K562 (cell line): ENCODE results near the gene CTSZ. TPM values are rescaled to one million over a fixed set of nuclear protein-coding genes. Genes with fewer than 3 reads are reported as not detected.
A peak's percentile ranks its signal among the peaks of the same experiment; 100 is the strongest.
"Not testable (repeated sequence)": the region's sequence is repeated elsewhere in the genome, so short reads cannot be mapped to it uniquely, and the experiment has no call there.

ENCODE experiments used
- ATAC-seq: fragments of 200-7000 bp; cut with Tn5 transposase; 3 replicates; pipeline ENCODE4 v1.9.1; 2020; ENCODE audit warnings: moderate library complexity
- BruUV-seq: library from RNA; stranded (reverse); fragments of 400-500 nt; replicated peaks from 2 replicates; lab custom pipeline; 2021; lab: Mats Ljungman, UMichigan
- CTCF ChIA-PET: fragments of 300-600 bp; formaldehyde crosslinking; extraction: SDS; loops from one replicate; lab custom pipeline; 2021; ENCODE audit warnings: low intra/inter-chr PET ratio; lab: Yijun Ruan, JAX
- POLR2A ChIA-PET: fragments of 300-600, 350-650 bp; sonication (Branson Sonifier 250); formaldehyde crosslinking; extraction: SDS; loops from one replicate; lab custom pipeline; 2021; ENCODE audit warnings: antibody characterized with exemption, inconsistent platforms; lab: Yijun Ruan, JAX
- DNase-seq, 4 experiments: peaks; one replicate each; pipeline versions ENCODE4 v3.0.0 to v3.0.0-alpha.2; 2011 to 2018; ENCODE audit warnings: low spot score in 3 of 4, mixed read lengths in 3 of 4; ENCODE audit errors: extremely low read depth in 1 of 4
- FAIRE-seq: peaks from 2 replicates; lab custom pipeline; 2011; peaks lifted over from hg19 to GRCh38; lab: Jason Lieb, UNC
- H2AFZ ChIP-seq: 2 replicates; pipeline ENCODE4 v1.6.0; 2011; ENCODE audit warnings: low read depth, low read length, control low read depth, inconsistent platforms
- H3K27ac ChIP-seq: fragments of 200-600 bp; 3 replicates; pipeline ENCODE4 v1.8.0; 2011; ENCODE audit warnings: low read depth, mild to moderate bottlenecking, control low read depth, inconsistent platforms, low read length, moderate library complexity, mixed read lengths; ENCODE audit errors: extremely low read depth
- H3K27me3 ChIP-seq, 2 experiments: fragments of 300-600 bp in 1 of 2; 2 replicates in 1 of 2; 3 replicates in 1 of 2; pipeline versions ENCODE4 v1.6.0 to v1.8.0; 2011; ENCODE audit warnings: inconsistent platforms in 2 of 2, low read length in 2 of 2, mild to moderate bottlenecking in 1 of 2, mixed read lengths in 1 of 2, moderate library complexity in 1 of 2; ENCODE audit not compliant: control insufficient read depth in 2 of 2, insufficient read depth in 2 of 2
- H3K36me3 ChIP-seq: fragments of 300-600 bp; 3 replicates; pipeline ENCODE4 v1.8.0; 2011; ENCODE audit warnings: mild to moderate bottlenecking, low read length, inconsistent platforms; ENCODE audit not compliant: control insufficient read depth, insufficient read depth
- H3K4me1 ChIP-seq, 2 experiments: fragments of 200-600 bp in 1 of 2; replicated peaks in 1 of 2; 2 replicates in 1 of 2; 3 replicates in 1 of 2; pipeline versions ENCODE4 v1.5.1 to v1.8.0; 2011; ENCODE audit warnings: inconsistent platforms in 2 of 2, low read length in 2 of 2, mild to moderate bottlenecking in 1 of 2, mixed read lengths in 1 of 2, moderate library complexity in 1 of 2; ENCODE audit not compliant: control insufficient read depth in 2 of 2, insufficient read depth in 2 of 2
- H3K4me2 ChIP-seq: 2 replicates; pipeline ENCODE4 v1.6.1; 2011; ENCODE audit warnings: low read length, control low read depth, inconsistent platforms, mixed read lengths; ENCODE audit not compliant: insufficient read depth
- H3K4me3 ChIP-seq: fragments of 200-600 bp; sonication (generic), shearing (Covaris generic); 2 replicates; pipeline ENCODE4 v1.5.1; 2016; ENCODE audit warnings: control low read depth, inconsistent platforms
- H3K79me2 ChIP-seq: fragments of 200-600 bp; 3 replicates; pipeline ENCODE4 v1.8.0; 2011; ENCODE audit warnings: low read length, inconsistent platforms; ENCODE audit not compliant: control insufficient read depth, insufficient read depth
- H3K9ac ChIP-seq, 2 experiments: 2 replicates each; pipeline versions ENCODE4 v1.6.0 to v1.6.1; 2011; ENCODE audit warnings: low read depth in 2 of 2, low read length in 2 of 2, control low read depth in 1 of 2, inconsistent platforms in 1 of 2, mild to moderate bottlenecking in 1 of 2, mixed read lengths in 1 of 2; ENCODE audit not compliant: insufficient read depth in 1 of 2
- H3K9me1 ChIP-seq: one replicate; pipeline ENCODE4 v1.6.0; 2011; ENCODE audit warnings: inconsistent platforms, mild to moderate bottlenecking, low read length, moderate library complexity; ENCODE audit not compliant: control insufficient read depth, insufficient read depth
- H3K9me3 ChIP-seq: replicated peaks from 2 replicates; pipeline ENCODE4 v1.5.1; 2011; ENCODE audit warnings: low read depth, low read length, inconsistent platforms; ENCODE audit not compliant: control insufficient read depth, insufficient read depth
- H4K20me1 ChIP-seq: replicated peaks from 2 replicates; pipeline ENCODE4 v1.6.1; 2011; ENCODE audit warnings: low read length, inconsistent platforms, mixed read lengths; ENCODE audit not compliant: control insufficient read depth, insufficient read depth
- BRD4 ChIP-seq: fragments of 200-600 bp; sonication (generic); IDR thresholded peaks from 2 replicates; pipeline ENCODE4 v1.6.1; 2017; ENCODE audit warnings: inconsistent platforms
- ESRRA ChIP-seq: fragments of 450-650 bp; IDR thresholded peaks from 2 replicates; pipeline ENCODE4 v1.6.1; 2014; ENCODE audit warnings: low read depth, mild to moderate bottlenecking, moderate library complexity, borderline replicate concordance
- FOXK2 ChIP-seq, 2 experiments: fragments of 450-650 bp; IDR thresholded peaks in 1 of 2; conservative IDR thresholded peaks in 1 of 2; 2 replicates each; pipeline ENCODE4 v1.6.1; 2016; ENCODE audit warnings: low read depth in 2 of 2, mild to moderate bottlenecking in 1 of 2
- HBP1 ChIP-seq: fragments of 450-650 bp; formaldehyde crosslinking; IDR thresholded peaks from 2 replicates; pipeline ENCODE4 v1.4.0; 2022; ENCODE audit warnings: missing genetic modification characterization
- NFRKB ChIP-seq: fragments of 450-650 bp; IDR thresholded peaks from 2 replicates; pipeline ENCODE4 v1.6.1; 2016; ENCODE audit warnings: low read depth
- VEZF1 ChIP-seq: fragments of 200-800 bp; sonication (Bioruptor generic); IDR thresholded peaks from 2 replicates; pipeline ENCODE4 v1.6.1; 2017; ENCODE audit warnings: missing genetic modification characterization, missing compliant biosample characterization
- YY1 ChIP-seq, 3 experiments: IDR thresholded peaks; 2 replicates each; pipeline ENCODE4 v1.6.1; 2011; ENCODE audit warnings: low read length in 2 of 3, mild to moderate bottlenecking in 2 of 3, moderate library complexity in 2 of 3, borderline replicate concordance in 1 of 3, control low read depth in 1 of 3, low read depth in 1 of 3; ENCODE audit not compliant: insufficient read depth in 3 of 3, insufficient replicate concordance in 2 of 3, control insufficient read depth in 1 of 3, insufficient read length in 1 of 3; ENCODE audit errors: extremely low read depth in 1 of 3
- ZBTB11 ChIP-seq, 3 experiments: fragments of 200-800 bp in 1 of 3; fragments of 250-450 bp in 1 of 3; fragments of 450-650 bp in 1 of 3; sonication (Bioruptor Pico) in 1 of 3; sonication (Bioruptor generic) in 1 of 3; formaldehyde crosslinking in 1 of 3; IDR thresholded peaks; 2 replicates each; pipeline versions ENCODE4 v1.6.1 to v1.8.0; 2016 to 2022; ENCODE audit warnings: mild to moderate bottlenecking in 2 of 3, missing genetic modification characterization in 2 of 3, missing compliant biosample characterization in 1 of 3, moderate library complexity in 1 of 3
- ZKSCAN8 ChIP-seq: fragments of 200-800 bp; sonication (Bioruptor generic); IDR thresholded peaks from 2 replicates; pipeline ENCODE4 v1.6.1; 2016; ENCODE audit warnings: missing genetic modification characterization, missing compliant biosample characterization
- ZNF175 ChIP-seq: fragments of 200-800 bp; sonication (Bioruptor generic); IDR thresholded peaks from 2 replicates; pipeline ENCODE4 v1.6.1; 2016; ENCODE audit warnings: low read depth, mild to moderate bottlenecking, missing genetic modification characterization, missing compliant biosample characterization
- ZNF354B ChIP-seq: fragments of 250-450 bp; sonication (Bioruptor Pico); IDR thresholded peaks from 2 replicates; pipeline ENCODE4 v1.4.0; 2020
- ZNF512 ChIP-seq: IDR thresholded peaks from 2 replicates; pipeline ENCODE4 v1.6.1; 2016; ENCODE audit warnings: missing genetic modification characterization, missing compliant biosample characterization
- WGBS: fragments of 100-300 bp; shearing (Covaris generic); methylation state at CpG from one replicate; pipeline ENCODE4 v1.1.6; 2016; ENCODE audit warnings: low coverage, mixed read lengths; ENCODE audit not compliant: insufficient coverage; ENCODE audit errors: missing lambda C conversion rate; 5-methylcytosine and 5-hydroxymethylcytosine counted together
- in situ Hi-C: fragments of 300-500 bp; cut with MboI; formaldehyde crosslinking; loops from 4 replicates; pipeline ENCODE4 v1.15.0; 2018; ENCODE audit warnings: inconsistent platforms, mixed read lengths
- intact Hi-C: fragments of 100-400 bp; cut with micrococcal nuclease; formaldehyde crosslinking; loops from 2 replicates; pipeline ENCODE4 v1.14.2; 2022
- polyA plus RNA-seq, 8 experiments: library from polyadenylated mRNA; depleted of rRNA in 4 of 8; stranded (reverse) in 5 of 8; unstranded in 3 of 8; fragments of >200 nt; fragmentation: Nextera tagmentation in 2 of 8; fragmentation: Illumina TruSeq in 1 of 8; extraction: Ambion mirVana in 2 of 8; extraction: Trizol in 1 of 8; gene quantifications; 2 replicates each; pipeline versions ENCODE4 v1.2.1 to v1.2.3, GENCODE V29; 2011 to 2014; ENCODE audit warnings: inconsistent platforms in 1 of 8, missing spikeins in 1 of 8
- total RNA-seq, 7 experiments: library from RNA; depleted of rRNA in 6 of 7; stranded (reverse); fragments of >200 nt in 6 of 7; fragmentation: Illumina TruSeq in 2 of 7; extraction: Trizol in 2 of 7; gene quantifications; 2 replicates each; pipeline versions ENCODE4 v1.2.1 to v1.2.3, GENCODE V29; 2011 to 2021; ENCODE audit warnings: low replicate concordance in 1 of 7

Gene CTSZ
- total and polyA plus RNA-seq, 9 of the 15 experiments (the other 6 are each of a cell fraction or from before 2014, with no cell fraction given): 1.6 to 143 (median 82.8) TPM

GRCh38 chr20:59011874-59012157 lies 4.8 kb upstream of the CTSZ start:
- H2AFZ ChIP-seq: peak overlapping the region; percentile 84
- in situ Hi-C loops: not testable (repeated sequence)

More at GRCh38 chr20:59011874-59012157, 4.8 kb upstream of the CTSZ start:
- Histone ChIP-seq H3K4me2 (peak overlapping the region; percentile 70; the same call in 1 of the 2 replicates), H3K27ac (peak overlapping the region; percentile 83), H3K4me1 (peaks cover 79 to 88% of the 10 kb centered on the region in 2 experiments), H3K9ac (peak overlapping the region; percentile 37 to 53; a peak in 3 of 4 replicates)
- intact Hi-C loops, H4K20me1 ChIP-seq, DNase-seq, BruUV-seq, H3K27me3 ChIP-seq, H3K9me1 ChIP-seq, FAIRE-seq, H3K36me3 ChIP-seq, H3K79me2 ChIP-seq, H3K9me3 ChIP-seq, ATAC-seq, H3K4me3 ChIP-seq: not testable (repeated sequence)
- ChIA-PET CTCF (interaction anchor here (0.6 kb wide), 1 partner anchor 360 kb away, joined by 3 read pairs; no protein-coding TSS in a partner anchor), POLR2A (interaction anchor here (1.0 to 4.4 kb wide), 3 partner anchors 18 to 29 kb away, joined by 4 to 15 read pairs (median 5); partner anchors contain the start of gene ATP5F1E)
- 28% methylated on average over 3 of the region's 3 CpGs for WGBS
- TF ChIP-seq ESRRA: peak; percentile 97
- TF ChIP-seq YY1 (IDR thresholded peaks at IDR 0.05; ENCODE audit: borderline replicate concordance in 1 of 3, control insufficient read depth in 1 of 3, extremely low read depth in 1 of 3, insufficient read depth in 3 of 3, insufficient read length in 1 of 3, insufficient replicate concordance in 2 of 3, low read depth in 1 of 3, low read length in 2 of 3): peak in 1 of 3 experiments; percentile 71
- peak; percentile 36; the same call in 1 of the 2 replicates for TF ChIP-seq ZNF512 (tag)
- TF ChIP-seq ZNF354B (CRISPR knock-in tag): peak; percentile 16; the same call in 1 of the 2 replicates
- TF ChIP-seq FOXK2 (conservative IDR thresholded peaks at IDR 0.05 in 1 of 2, IDR thresholded peaks at IDR 0.05 in 1 of 2; ENCODE audit: low read depth in 2 of 2): 0 out of 4 replicates have a peak, but pooled peaks of 1 of the 2 experiments have one; percentile 0
- TF ChIP-seq ZBTB11 (CRISPR knock-in tag; IDR thresholded peaks at IDR 0.05): peak in 1 of 3 experiments; percentile 66; a peak in 1 of 6 replicates
- 0 out of 2 replicates have a peak, but pooled peaks have one; percentile 15 for TF ChIP-seq ZKSCAN8 (CRISPR knock-in tag)
- TF ChIP-seq NFRKB: 0 out of 2 replicates have a peak, but pooled peaks have one; percentile 61
- peak; percentile 63; the same call in 1 of the 2 replicates for TF ChIP-seq ZNF175 (CRISPR knock-in tag)
- TF ChIP-seq HBP1 (CRISPR knock-in tag): 0 out of 2 replicates have a peak, but pooled peaks have one; percentile 15
- peak; percentile 55; the same call in 1 of the 2 replicates for TF ChIP-seq BRD4
- peak; percentile 31; the same call in 1 of the 2 replicates for TF ChIP-seq VEZF1 (CRISPR knock-in tag)
